H1 (cell line): ENCODE data around the gene PDE4B.

ENCODE experiments used
- CEBPB ChIP-seq: IDR thresholded peaks from 2 replicates; pipeline ENCODE4 v1.6.1; 2012; ENCODE audit warnings: low read depth, low read length
- CHD1 ChIP-seq: IDR thresholded peaks from 2 replicates; pipeline ENCODE4 v1.6.1; 2012; ENCODE audit warnings: low read depth, low read length, improper control_type of control experiment
- EP300 ChIP-seq, 2 experiments: IDR thresholded peaks; 1 replicate in 1 of 2; 2 replicates in 1 of 2; pipeline ENCODE4 v1.6.1; 2011 to 2012; ENCODE audit warnings: low read depth in 2 of 2, low read length in 2 of 2, mild to moderate bottlenecking in 2 of 2, borderline replicate concordance in 1 of 2, inconsistent platforms in 1 of 2, moderate library complexity in 1 of 2
- HDAC2 ChIP-seq, 2 experiments: fragments of 300-600 bp in 1 of 2; sonication (generic) in 1 of 2; IDR thresholded peaks; 2 replicates each; pipeline ENCODE4 v1.6.1; 2011 to 2012; ENCODE audit warnings: low read depth in 2 of 2, low read length in 2 of 2, mild to moderate bottlenecking in 2 of 2, moderate library complexity in 2 of 2, borderline replicate concordance in 1 of 2, inconsistent platforms in 1 of 2
- JUN ChIP-seq: IDR thresholded peaks from 2 replicates; pipeline ENCODE4 v1.6.1; 2011; ENCODE audit warnings: low read depth, mild to moderate bottlenecking, improper control_type of control experiment, low read length
- KDM5A ChIP-seq: fragments of 200-600 bp; IDR thresholded peaks from 2 replicates; pipeline ENCODE4 v1.7.1; 2012; ENCODE audit warnings: mild to moderate bottlenecking, low read length, inconsistent platforms, mixed read lengths
- POLR2A ChIP-seq, 2 experiments: IDR thresholded peaks; 1 replicate in 1 of 2; 2 replicates in 1 of 2; pipeline ENCODE4 v1.6.1; 2011; ENCODE audit warnings: low read depth in 2 of 2, low read length in 2 of 2, mild to moderate bottlenecking in 2 of 2; ENCODE audit errors: control extremely low read depth in 1 of 2
- POLR2AphosphoS5 ChIP-seq: IDR thresholded peaks from 2 replicates; pipeline ENCODE4 v1.6.1; 2011; ENCODE audit warnings: low read depth, low read length
- RFX5 ChIP-seq: IDR thresholded peaks from 2 replicates; pipeline ENCODE4 v1.6.1; 2011; ENCODE audit warnings: low read depth, low read length, improper control_type of control experiment, borderline replicate concordance
- SIN3A ChIP-seq, 2 experiments: IDR thresholded peaks in 1 of 2; conservative IDR thresholded peaks in 1 of 2; 2 replicates each; pipeline ENCODE4 v1.6.1; 2011 to 2012; ENCODE audit warnings: low read length in 2 of 2, improper control_type of control experiment in 1 of 2, low read depth in 1 of 2, mild to moderate bottlenecking in 1 of 2
- YY1 ChIP-seq: IDR thresholded peaks from 2 replicates; pipeline ENCODE4 v1.6.1; 2011; ENCODE audit warnings: low read depth, mild to moderate bottlenecking, low read length
- TF ChIP-seq, protein P1 (sequence below), 3 experiments: IDR thresholded peaks; 1 replicate in 2 of 3; 2 replicates in 1 of 3; pipeline versions ENCODE4 v1.5.1 to v1.6.1; 2011; ENCODE audit warnings: low read length in 3 of 3, mild to moderate bottlenecking in 3 of 3, inconsistent platforms in 2 of 3, low read depth in 1 of 3, moderate library complexity in 1 of 3; ENCODE audit not compliant: insufficient read depth in 1 of 3; ENCODE audit errors: control extremely low read depth in 1 of 3
- TF ChIP-seq, protein P2 (sequence below): IDR thresholded peaks from 2 replicates; pipeline ENCODE4 v1.6.1; 2011; ENCODE audit warnings: low read depth, mild to moderate bottlenecking, low read length; ENCODE audit not compliant: insufficient read depth
- TF ChIP-seq, protein P3 (sequence below): IDR thresholded peaks from 2 replicates; pipeline ENCODE4 v1.6.1; 2012; ENCODE audit warnings: inconsistent platforms

DNA sequence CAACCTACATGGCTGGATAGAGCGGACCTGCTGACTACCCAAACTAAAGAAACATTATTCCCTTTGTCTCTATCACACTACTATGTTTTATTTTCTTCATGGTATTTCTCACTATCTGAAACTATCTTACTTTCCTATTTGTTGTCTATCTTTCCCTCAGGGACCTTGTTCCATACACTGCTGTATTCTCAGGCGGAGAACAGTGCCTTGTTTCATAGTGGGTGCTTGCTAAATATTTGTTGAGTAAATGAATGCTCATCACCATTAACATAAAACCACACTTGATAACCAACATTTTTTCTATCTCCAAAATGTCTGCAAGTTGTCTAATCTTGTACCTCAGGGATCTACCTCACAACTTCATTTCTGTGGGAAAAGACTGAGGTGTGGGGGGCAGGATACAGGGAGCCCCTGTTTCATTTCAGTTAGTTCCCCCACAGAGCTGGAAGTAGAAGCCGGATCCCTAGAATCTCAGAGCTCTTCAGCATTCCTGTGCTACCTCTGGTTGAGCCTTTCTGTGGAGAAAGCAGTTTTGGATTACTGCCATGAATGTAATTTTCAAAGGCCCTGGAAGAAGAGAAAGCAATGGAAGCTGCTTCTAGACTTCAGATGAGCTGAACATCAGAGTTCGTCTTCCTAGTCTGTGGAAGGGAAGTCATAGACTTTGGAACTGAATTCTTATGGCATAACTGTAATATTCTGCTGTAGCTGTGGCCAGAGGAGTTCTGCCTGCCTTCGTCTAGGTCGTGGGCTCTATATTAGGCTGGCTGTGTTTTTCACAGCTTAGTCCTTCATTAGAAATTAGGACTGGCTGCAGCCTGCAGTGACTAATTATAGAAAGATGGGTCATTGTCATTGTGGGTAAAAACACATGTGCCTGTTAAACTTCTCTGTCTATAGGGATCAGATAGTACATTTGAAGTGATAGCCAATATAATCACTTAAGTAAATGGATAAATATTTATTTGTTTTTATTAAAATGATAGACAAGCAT is 448.1 kb downstream of the PDE4B start:
- TF ChIP-seq, protein P1, sequence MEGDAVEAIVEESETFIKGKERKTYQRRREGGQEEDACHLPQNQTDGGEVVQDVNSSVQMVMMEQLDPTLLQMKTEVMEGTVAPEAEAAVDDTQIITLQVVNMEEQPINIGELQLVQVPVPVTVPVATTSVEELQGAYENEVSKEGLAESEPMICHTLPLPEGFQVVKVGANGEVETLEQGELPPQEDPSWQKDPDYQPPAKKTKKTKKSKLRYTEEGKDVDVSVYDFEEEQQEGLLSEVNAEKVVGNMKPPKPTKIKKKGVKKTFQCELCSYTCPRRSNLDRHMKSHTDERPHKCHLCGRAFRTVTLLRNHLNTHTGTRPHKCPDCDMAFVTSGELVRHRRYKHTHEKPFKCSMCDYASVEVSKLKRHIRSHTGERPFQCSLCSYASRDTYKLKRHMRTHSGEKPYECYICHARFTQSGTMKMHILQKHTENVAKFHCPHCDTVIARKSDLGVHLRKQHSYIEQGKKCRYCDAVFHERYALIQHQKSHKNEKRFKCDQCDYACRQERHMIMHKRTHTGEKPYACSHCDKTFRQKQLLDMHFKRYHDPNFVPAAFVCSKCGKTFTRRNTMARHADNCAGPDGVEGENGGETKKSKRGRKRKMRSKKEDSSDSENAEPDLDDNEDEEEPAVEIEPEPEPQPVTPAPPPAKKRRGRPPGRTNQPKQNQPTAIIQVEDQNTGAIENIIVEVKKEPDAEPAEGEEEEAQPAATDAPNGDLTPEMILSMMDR (IDR thresholded peaks at IDR 0.05; ENCODE audit: control extremely low read depth in 1 of 3, insufficient read depth in 1 of 3, low read depth in 1 of 3, low read length in 3 of 3) = no peak
- TF ChIP-seq, protein P2, sequence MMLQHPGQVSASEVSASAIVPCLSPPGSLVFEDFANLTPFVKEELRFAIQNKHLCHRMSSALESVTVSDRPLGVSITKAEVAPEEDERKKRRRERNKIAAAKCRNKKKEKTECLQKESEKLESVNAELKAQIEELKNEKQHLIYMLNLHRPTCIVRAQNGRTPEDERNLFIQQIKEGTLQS = no peak
- TF ChIP-seq RFX5 (no peak), POLR2A (IDR thresholded peaks at IDR 0.05; ENCODE audit: control extremely low read depth in 1 of 2, low read depth in 2 of 2, low read length in 2 of 2) (no peak), JUN (no peak), POLR2AphosphoS5 (no peak), KDM5A (no peak), SIN3A (conservative IDR thresholded peaks at IDR 0.05 in 1 of 2, IDR thresholded peaks at IDR 0.05 in 1 of 2; ENCODE audit: low read depth in 1 of 2, low read length in 2 of 2) (no peak), EP300 (IDR thresholded peaks at IDR 0.05; ENCODE audit: borderline replicate concordance in 1 of 2, low read depth in 2 of 2, low read length in 2 of 2) (no peak), YY1 (no peak), HDAC2 (IDR thresholded peaks at IDR 0.05; ENCODE audit: borderline replicate concordance in 1 of 2, low read depth in 2 of 2, low read length in 2 of 2) (no peak), CEBPB (no peak), CHD1 (no peak)
- TF ChIP-seq, protein P3, sequence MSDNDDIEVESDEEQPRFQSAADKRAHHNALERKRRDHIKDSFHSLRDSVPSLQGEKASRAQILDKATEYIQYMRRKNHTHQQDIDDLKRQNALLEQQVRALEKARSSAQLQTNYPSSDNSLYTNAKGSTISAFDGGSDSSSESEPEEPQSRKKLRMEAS = no peak
